H1 (cell line): ENCODE data around the gene RAD51B. TPM values are rescaled to one million over a fixed set of nuclear protein-coding genes. Genes with fewer than 3 reads are reported as not detected.

Experiments
- CTCF ChIA-PET: fragments of 300-600 bp; sonication (Branson Sonifier 250); formaldehyde crosslinking; loops from one replicate; lab custom pipeline; 2021; ENCODE audit not compliant: partially characterized antibody; lab: Charles Lee
- POLR2A ChIA-PET: fragments of 300-600 bp; sonication (Branson Sonifier 250); formaldehyde crosslinking; loops from one replicate; lab custom pipeline; 2021; ENCODE audit warnings: inconsistent platforms; ENCODE audit not compliant: partially characterized antibody; lab: Charles Lee
- DNase-seq, 2 experiments: peaks; one replicate each; pipeline versions ENCODE4 v3.0.0 to v3.0.0-alpha.2; 2010 to 2022; ENCODE audit warnings: low spot score in 2 of 2, low read depth in 1 of 2, mixed read lengths in 1 of 2
- FAIRE-seq: peaks from 2 replicates; lab custom pipeline; 2011; peaks lifted over from hg19 to GRCh38; lab: Jason Lieb, UNC
- H2AFZ ChIP-seq: 2 replicates; pipeline ENCODE4 v1.8.1; 2012; ENCODE audit warnings: low read length, inconsistent platforms
- H2AK5ac ChIP-seq: 2 replicates; pipeline ENCODE4 v1.6.1; 2013; ENCODE audit warnings: low read depth, low read length
- H2BK120ac ChIP-seq: replicated peaks from 2 replicates; pipeline ENCODE3; 2013; ENCODE audit warnings: low read depth, low read length, inconsistent platforms
- H2BK12ac ChIP-seq: 2 replicates; pipeline ENCODE4 v1.6.1; 2013; ENCODE audit warnings: low read depth, low read length
- H2BK15ac ChIP-seq: 2 replicates; pipeline ENCODE4 v1.6.1; 2013; ENCODE audit warnings: low read length
- H2BK20ac ChIP-seq: 2 replicates; pipeline ENCODE4 v1.6.1; 2013; ENCODE audit warnings: low read length
- H2BK5ac ChIP-seq: 2 replicates; pipeline ENCODE4 v1.6.1; 2013; ENCODE audit warnings: low read depth, low read length
- H3K14ac ChIP-seq: 2 replicates; pipeline ENCODE4 v1.6.1; 2013; ENCODE audit warnings: inconsistent platforms; ENCODE audit not compliant: insufficient read length
- H3K18ac ChIP-seq: 2 replicates; pipeline ENCODE4 v1.6.1; 2013; ENCODE audit warnings: low read length; ENCODE audit errors: extremely low read depth
- H3K23ac ChIP-seq: 2 replicates; pipeline ENCODE4 v1.6.1; 2013; ENCODE audit warnings: inconsistent platforms; ENCODE audit not compliant: insufficient read length
- H3K23me2 ChIP-seq: 2 replicates; pipeline ENCODE4 v1.6.1; 2013; ENCODE audit warnings: low read depth, low read length
- H3K27ac ChIP-seq: 2 replicates; pipeline ENCODE4 v1.6.1; 2011; ENCODE audit warnings: low read depth, low read length, inconsistent platforms
- H3K27me3 ChIP-seq, 4 experiments: replicated peaks in 1 of 4; 1 replicate in 1 of 4; 2 replicates in 3 of 4; pipeline versions ENCODE4 v1.6.1 to v1.8.1; 2011 to 2013; ENCODE audit warnings: low read length in 3 of 4, mild to moderate bottlenecking in 3 of 4, inconsistent platforms in 2 of 4, mixed read lengths in 2 of 4, moderate library complexity in 1 of 4; ENCODE audit not compliant: control insufficient read depth in 3 of 4, insufficient read depth in 3 of 4; ENCODE audit errors: extremely low read depth in 1 of 4
- H3K36me3 ChIP-seq, 4 experiments: 2 replicates each; pipeline versions ENCODE4 v1.6.1 to v1.8.1; 2011 to 2013; ENCODE audit warnings: mild to moderate bottlenecking in 4 of 4, low read length in 3 of 4, moderate library complexity in 2 of 4, control low read depth in 1 of 4, inconsistent platforms in 1 of 4; ENCODE audit not compliant: insufficient read depth in 4 of 4, control insufficient read depth in 2 of 4
- H3K4ac ChIP-seq: replicated peaks from 2 replicates; pipeline ENCODE3; 2013; ENCODE audit warnings: low read length, low read depth, mixed read lengths, inconsistent platforms; ENCODE audit not compliant: insufficient read length
- H3K4me1 ChIP-seq, 4 experiments: replicated peaks in 1 of 4; 1 replicate in 1 of 4; 2 replicates in 3 of 4; pipeline versions ENCODE4 v1.6.1 to v1.8.1; 2011 to 2013; ENCODE audit warnings: low read length in 3 of 4, inconsistent platforms in 2 of 4, mixed read lengths in 1 of 4; ENCODE audit not compliant: insufficient read depth in 4 of 4, control insufficient read depth in 3 of 4
- H3K4me2 ChIP-seq, 2 experiments: 2 replicates each; pipeline versions ENCODE4 v1.6.1 to v1.8.1; 2011 to 2013; ENCODE audit warnings: low read depth in 2 of 2, low read length in 2 of 2, control low read depth in 1 of 2, inconsistent platforms in 1 of 2, mild to moderate bottlenecking in 1 of 2; ENCODE audit not compliant: insufficient read depth in 1 of 2
- H3K4me3 ChIP-seq, 4 experiments: fragments of 200-600, 300-600 bp in 1 of 4; sonication (generic), shearing (Covaris generic), sonication (Bioruptor Twin) in 1 of 4; 2 replicates each; pipeline versions ENCODE4 v1.5.1 to v1.8.1; 2011 to 2016; ENCODE audit warnings: low read length in 4 of 4, low read depth in 3 of 4, control low read depth in 2 of 4, inconsistent platforms in 2 of 4, mild to moderate bottlenecking in 2 of 4, mixed read lengths in 1 of 4, moderate library complexity in 1 of 4; ENCODE audit not compliant: insufficient read depth in 2 of 4; ENCODE audit errors: extremely low read depth in 1 of 4
- H3K56ac ChIP-seq: replicated peaks from 2 replicates; pipeline ENCODE3; 2013; ENCODE audit warnings: low read depth, mild to moderate bottlenecking, mixed read lengths, low read length, inconsistent platforms; ENCODE audit not compliant: insufficient read length
- H3K79me1 ChIP-seq: 2 replicates; pipeline ENCODE4 v1.6.1; 2013; ENCODE audit warnings: low read depth, low read length, control low read depth
- H3K79me2 ChIP-seq, 2 experiments: 2 replicates each; pipeline versions ENCODE4 v1.6.1 to v1.8.1; 2012 to 2013; ENCODE audit warnings: low read length in 2 of 2, mild to moderate bottlenecking in 2 of 2, inconsistent platforms in 1 of 2; ENCODE audit not compliant: insufficient read depth in 2 of 2, control insufficient read depth in 1 of 2
- H3K9ac ChIP-seq, 4 experiments: replicated peaks in 1 of 4; 1 replicate in 1 of 4; 2 replicates in 3 of 4; pipeline versions ENCODE4 v1.6.1 to v1.8.1; 2011 to 2013; ENCODE audit warnings: low read depth in 3 of 4, low read length in 3 of 4, control low read depth in 2 of 4, mild to moderate bottlenecking in 2 of 4, moderate library complexity in 2 of 4, inconsistent platforms in 1 of 4; ENCODE audit errors: extremely low read depth in 1 of 4
- H3K9me3 ChIP-seq, 2 experiments: 2 replicates each; pipeline versions ENCODE4 v1.6.1 to v1.8.1; 2012 to 2013; ENCODE audit warnings: mild to moderate bottlenecking in 2 of 2, moderate library complexity in 2 of 2, control low read depth in 1 of 2, inconsistent platforms in 1 of 2, low read depth in 1 of 2, low read length in 1 of 2, mixed read lengths in 1 of 2; ENCODE audit not compliant: insufficient read depth in 2 of 2
- H4K20me1 ChIP-seq, 2 experiments: replicated peaks in 1 of 2; 2 replicates each; pipeline versions ENCODE3 to v1.8.1; 2011 to 2013; ENCODE audit warnings: inconsistent platforms in 2 of 2, low read length in 2 of 2, mild to moderate bottlenecking in 1 of 2; ENCODE audit not compliant: insufficient read depth in 2 of 2, control insufficient read depth in 1 of 2
- H4K5ac ChIP-seq: 2 replicates; pipeline ENCODE4 v1.6.1; 2013; ENCODE audit warnings: low read length, low read depth, mixed read lengths, inconsistent platforms; ENCODE audit not compliant: insufficient read length
- H4K8ac ChIP-seq: 2 replicates; pipeline ENCODE4 v1.8.0; 2013; ENCODE audit warnings: mild to moderate bottlenecking, moderate library complexity, low read length, inconsistent platforms; ENCODE audit not compliant: insufficient read depth; ENCODE audit errors: extremely low read depth
- H4K91ac ChIP-seq: replicated peaks from 2 replicates; pipeline ENCODE3; 2013; ENCODE audit warnings: low read length, mixed read lengths, inconsistent platforms; ENCODE audit not compliant: insufficient read length
- FOSL1 ChIP-seq: IDR thresholded peaks from 2 replicates; pipeline ENCODE4 v1.6.1; 2011; ENCODE audit warnings: mild to moderate bottlenecking, low read depth, low read length, moderate library complexity; ENCODE audit not compliant: insufficient read depth
- WGBS, 2 experiments: shearing (Covaris generic) in 1 of 2; methylation state at CpG; one replicate each; pipeline versions ENCODE4 v1.1.6 to v1.1.7; 2013 to 2015; ENCODE audit warnings: low lambda C conversion rate in 2 of 2, mixed read lengths in 2 of 2, inconsistent platforms in 1 of 2, low coverage in 1 of 2, missing lambda C conversion rate in 1 of 2; ENCODE audit not compliant: insufficient replicate concordance in 2 of 2, insufficient coverage in 1 of 2, insufficient read length in 1 of 2; ENCODE audit errors: extremely low coverage in 1 of 2, missing lambda C conversion rate in 1 of 2; 5-methylcytosine and 5-hydroxymethylcytosine counted together
- polyA plus RNA-seq, 7 experiments: library from polyadenylated mRNA; depleted of rRNA in 3 of 7; stranded (reverse) in 5 of 7; unstranded in 2 of 7; fragments of >200 nt in 5 of 7; fragments of 200-250 nt in 2 of 7; gene quantifications; 1 replicate in 5 of 7; 2 replicates in 1 of 7; 4 replicates in 1 of 7; pipeline versions ENCODE4 v1.2.1 to v1.2.3, GENCODE V29; 2011 to 2013; ENCODE audit warnings: missing spikeins in 2 of 7, mixed read lengths in 2 of 7
- total RNA-seq: library from RNA; stranded (reverse); fragmentation: NEBNext Ultra II Directional; extraction: Animal tissue kit (Norgen Biotek cat#: 25700); gene quantifications from 2 replicates; pipeline ENCODE4 v1.2.1, GENCODE V29; 2021

The RAD51B gene
- total and polyA plus RNA-seq, 2 of the 8 experiments (the other 6 are each of a cell fraction or from before 2014, with no cell fraction given): 3.9 to 14.9 TPM

DNA sequence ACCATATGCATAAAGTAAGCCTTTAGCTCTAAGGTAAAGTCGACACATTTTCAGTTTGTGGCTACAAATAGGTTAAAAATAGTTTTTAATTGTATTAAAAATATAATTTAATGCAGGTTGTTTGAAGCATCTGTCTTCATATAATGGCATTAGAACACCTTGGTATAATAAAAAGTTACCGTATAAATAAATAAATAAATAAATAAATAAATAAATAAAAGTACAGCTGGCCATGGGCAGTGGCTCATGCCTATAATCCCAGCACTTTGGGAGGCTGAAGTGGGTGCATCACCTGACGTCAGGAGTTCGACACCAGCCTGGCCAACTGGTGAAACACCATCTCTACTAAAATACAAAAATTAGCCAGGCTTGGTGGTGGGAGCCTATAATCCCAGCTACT, 18.8 kb upstream of the RAD51B start:
- no peaks in the 10 kb centered on the region for H3K4me1 ChIP-seq

More for the DNA sequence above, 18.8 kb upstream of the RAD51B start:
- POLR2A ChIA-PET: no interaction called here
- DNase-seq: no peak
- no peak overlapping the region for H4K8ac ChIP-seq
- no peaks in the 10 kb centered on the region for H3K79me1 ChIP-seq
- no peak overlapping the region for H3K56ac ChIP-seq
- CTCF ChIA-PET: no interaction called here
- H3K23me2 ChIP-seq: no peaks in the 10 kb centered on the region
- no peak overlapping the region for H4K91ac ChIP-seq
- no peaks in the 10 kb centered on the region for H3K27me3 ChIP-seq
- FAIRE-seq: no peak
- H3K4me3 ChIP-seq: no peak overlapping the region
- H2BK5ac ChIP-seq: no peak overlapping the region
- H2BK120ac ChIP-seq: no peak overlapping the region
- no peak overlapping the region for H4K5ac ChIP-seq
- H3K9me3 ChIP-seq: no peaks in the 10 kb centered on the region
- H3K18ac ChIP-seq: no peak overlapping the region
- H3K79me2 ChIP-seq: no peaks in the 10 kb centered on the region
- H2BK12ac ChIP-seq: no peak overlapping the region
- H3K27ac ChIP-seq: no peak overlapping the region
- no peak overlapping the region for H3K9ac ChIP-seq
- H2AK5ac ChIP-seq: no peak overlapping the region
- H3K23ac ChIP-seq: no peak overlapping the region
- H2AFZ ChIP-seq: no peak overlapping the region
- H3K14ac ChIP-seq: no peak overlapping the region
- H3K4me2 ChIP-seq: no peak overlapping the region
- peaks cover 17 to 80% (median 58%) of the 10 kb centered on the region in 4 experiments; a peak in 7 of 8 replicates for H3K36me3 ChIP-seq
- H2BK20ac ChIP-seq: no peak overlapping the region
- no peak overlapping the region for H2BK15ac ChIP-seq
- 87% methylated on average over 4 of the region's 4 CpGs; no CpG with 5 or more reads in 1 of the 2 experiments for WGBS, 2 experiments
- no peak for TF ChIP-seq FOSL1
- TF ChIP-seq, all 59 proteins: peak for 0
- H4K20me1 ChIP-seq: peaks cover 0 to 6% of the 10 kb centered on the region in 2 experiments
- H3K4ac ChIP-seq: no peak overlapping the region
